HCT116 (cell line): ENCODE results near the gene CRYBG3. TPM values are rescaled to one million over a fixed set of nuclear protein-coding genes. Genes with fewer than 3 reads are reported as not detected.

ENCODE experiments used
- ATAC-seq: fragments of 200-7000 bp; cut with Tn5 transposase; 2 replicates; pipeline ENCODE4 v1.9.1; 2020; ENCODE audit warnings: mild to moderate bottlenecking, moderate library complexity
- BruUV-seq: library from RNA; stranded (reverse); fragments of 400-500 nt; replicated peaks from 2 replicates; lab custom pipeline; 2021; lab: Mats Ljungman, UMichigan
- CTCF ChIA-PET: fragments of 300-600 bp; sonication (Branson Sonifier 250); formaldehyde crosslinking; loops from one replicate; lab custom pipeline; 2021; ENCODE audit warnings: antibody characterized with exemption; lab: Charles Lee
- POLR2A ChIA-PET: fragments of 300-600, 350-600 bp; sonication (Branson Sonifier 250); formaldehyde crosslinking; loops from one replicate; lab custom pipeline; 2021; ENCODE audit warnings: antibody characterized with exemption; lab: Charles Lee
- RAD21 ChIA-PET, 2 experiments: fragments of 300-600 bp; sonication (Branson Sonifier 250); formaldehyde crosslinking; loops; one replicate each; lab custom pipeline; 2023; ENCODE audit warnings: low total read pairs in 2 of 2; ENCODE audit not compliant: uncharacterized antibody in 2 of 2, unreplicated experiment in 2 of 2, low non-redundant PET in 1 of 2; lab: Charles Lee
- DNase-seq: peaks from one replicate; pipeline ENCODE4 v3.0.0-alpha.2; 2010; ENCODE audit warnings: low read depth, low spot score
- H2AFZ ChIP-seq: fragments of 200-600 bp; shearing (Covaris generic), sonication (generic); 2 replicates; pipeline ENCODE4 v1.6.1; 2017; ENCODE audit warnings: low read depth, mixed run types, mixed read lengths, antibody characterized with exemption, low read length; ENCODE audit not compliant: poor library complexity, severe bottlenecking
- H3K27ac ChIP-seq: 2 replicates; pipeline ENCODE4 v1.5.1; 2012; ENCODE audit warnings: low read depth, low read length
- H3K27me3 ChIP-seq: fragments of 200-600 bp; sonication (generic); 2 replicates; pipeline ENCODE4 v1.6.1; 2016; ENCODE audit warnings: mixed run types, low read length, mixed read lengths; ENCODE audit not compliant: insufficient read depth
- H3K36me3 ChIP-seq, 2 experiments: fragments of 200-500 bp in 1 of 2; fragments of 200-600 bp in 1 of 2; sonication (Bioruptor generic) in 1 of 2; sonication (generic) in 1 of 2; 2 replicates each; pipeline versions ENCODE4 v1.5.1 to v1.6.1; 2014 to 2016; ENCODE audit warnings: low read length in 2 of 2, inconsistent platforms in 1 of 2, mixed read lengths in 1 of 2, mixed run types in 1 of 2; ENCODE audit not compliant: insufficient read depth in 2 of 2, control insufficient read depth in 1 of 2
- H3K4me1 ChIP-seq, 2 experiments: fragments of 200-600 bp in 1 of 2; sonication (generic) in 1 of 2; 2 replicates each; pipeline versions ENCODE4 v1.5.1 to v1.6.1; 2012 to 2017; ENCODE audit warnings: low read length in 2 of 2, inconsistent platforms in 1 of 2, mild to moderate bottlenecking in 1 of 2, mixed read lengths in 1 of 2, mixed run types in 1 of 2, moderate library complexity in 1 of 2; ENCODE audit not compliant: insufficient read depth in 2 of 2, control insufficient read depth in 1 of 2
- H3K4me2 ChIP-seq: fragments of 200-600 bp; sonication (generic); 2 replicates; pipeline ENCODE4 v1.6.1; 2017; ENCODE audit warnings: mixed run types, low read length, mixed read lengths
- H3K4me3 ChIP-seq, 2 experiments: fragments of 200-600 bp in 1 of 2; sonication (generic) in 1 of 2; replicated peaks in 1 of 2; 2 replicates each; pipeline ENCODE4 v1.5.1; 2011 to 2016; ENCODE audit warnings: low read length in 2 of 2, control low read depth in 1 of 2, low read depth in 1 of 2, mild to moderate bottlenecking in 1 of 2, mixed read lengths in 1 of 2, mixed run types in 1 of 2
- H3K79me2 ChIP-seq: fragments of 200-600 bp; sonication (generic); 2 replicates; pipeline ENCODE4 v1.6.1; 2017; ENCODE audit warnings: mild to moderate bottlenecking, mixed run types, low read length, moderate library complexity, mixed read lengths; ENCODE audit not compliant: insufficient read depth
- H3K9ac ChIP-seq: fragments of 200-600 bp; sonication (generic); 2 replicates; pipeline ENCODE4 v1.6.1; 2016; ENCODE audit warnings: low read length, mixed read lengths
- H3K9me2 ChIP-seq: fragments of 200-600 bp; sonication (generic), shearing (Covaris generic); 2 replicates; pipeline ENCODE4 v1.6.1; 2017; ENCODE audit warnings: mixed run types, mild to moderate bottlenecking, moderate library complexity; ENCODE audit not compliant: insufficient read depth
- H3K9me3 ChIP-seq, 2 experiments: fragments of 200-500 bp in 1 of 2; fragments of 200-600 bp in 1 of 2; sonication (Bioruptor generic) in 1 of 2; sonication (generic) in 1 of 2; 2 replicates each; pipeline ENCODE4 v1.6.1; 2014 to 2017; ENCODE audit warnings: low read length in 2 of 2, mixed read lengths in 2 of 2, inconsistent platforms in 1 of 2, low read depth in 1 of 2, mild to moderate bottlenecking in 1 of 2, mixed run types in 1 of 2, moderate library complexity in 1 of 2; ENCODE audit not compliant: control insufficient read depth in 1 of 2, insufficient read depth in 1 of 2
- H4K20me1 ChIP-seq: fragments of 200-600 bp; sonication (generic), shearing (Covaris generic); 2 replicates; pipeline ENCODE4 v1.6.1; 2017; ENCODE audit warnings: mixed run types, mild to moderate bottlenecking, moderate library complexity; ENCODE audit not compliant: insufficient read depth
- CBX3 ChIP-seq: IDR thresholded peaks from 2 replicates; pipeline ENCODE4 v1.6.1; 2012; ENCODE audit warnings: low read depth
- CEBPB ChIP-seq: IDR thresholded peaks from 2 replicates; pipeline ENCODE4 v1.6.1; 2012; ENCODE audit warnings: low read depth
- EGR1 ChIP-seq: IDR thresholded peaks from 2 replicates; pipeline ENCODE4 v1.6.1; 2012; ENCODE audit warnings: low read depth
- ELF1 ChIP-seq: IDR thresholded peaks from 2 replicates; pipeline ENCODE4 v1.6.1; 2012; ENCODE audit warnings: low read depth, borderline replicate concordance
- EZH2 ChIP-seq: fragments of 200-600 bp; sonication (generic); IDR thresholded peaks from 2 replicates; pipeline ENCODE4 v1.6.1; 2017; ENCODE audit warnings: antibody characterized with exemption, mixed run types
- POLR2A ChIP-seq: IDR thresholded peaks from 2 replicates; pipeline ENCODE4 v1.7.0; 2011; ENCODE audit warnings: borderline replicate concordance; ENCODE audit not compliant: insufficient read depth, insufficient read length; ENCODE audit errors: extremely low read depth
- POLR2AphosphoS5 ChIP-seq: IDR thresholded peaks from 2 replicates; pipeline ENCODE4 v1.6.1; 2011; ENCODE audit warnings: mild to moderate bottlenecking, low read depth, low read length, moderate library complexity
- RAD21 ChIP-seq: IDR thresholded peaks from 2 replicates; pipeline ENCODE4 v1.6.1; 2012; ENCODE audit warnings: low read depth, mild to moderate bottlenecking
- SRF ChIP-seq: IDR thresholded peaks from 2 replicates; pipeline ENCODE4 v1.6.1; 2012; ENCODE audit warnings: low read depth
- TCF7L2 ChIP-seq: IDR thresholded peaks from 2 replicates; pipeline ENCODE4 v1.7.0; 2011; ENCODE audit warnings: borderline replicate concordance, inconsistent platforms; ENCODE audit not compliant: insufficient read depth, insufficient read length; ENCODE audit errors: extremely low read depth
- YY1 ChIP-seq: IDR thresholded peaks from 2 replicates; pipeline ENCODE4 v1.6.1; 2011; ENCODE audit warnings: low read length, low read depth, moderate library complexity, mild to moderate bottlenecking; ENCODE audit not compliant: insufficient replicate concordance; ENCODE audit errors: extremely low read depth
- ZNF274 ChIP-seq: fragments of 200-500 bp; sonication (Bioruptor generic); IDR thresholded peaks from 2 replicates; pipeline ENCODE4 v1.6.1; 2014; ENCODE audit warnings: mild to moderate bottlenecking, low read depth, low read length, inconsistent platforms
- intact Hi-C: fragments of 100-400 bp; cut with micrococcal nuclease; formaldehyde crosslinking; loops from 2 replicates; pipeline ENCODE4 v1.10.0; 2022
- total RNA-seq: library from RNA; stranded (reverse); gene quantifications from one replicate; pipeline ENCODE4 v1.2.1, GENCODE V29; 2021; ENCODE audit not compliant: unreplicated experiment
- TF ChIP-seq, protein P1 (sequence below), 3 experiments: fragments of 200-600 bp in 1 of 3; sonication (generic) in 1 of 3; IDR thresholded peaks in 2 of 3; conservative IDR thresholded peaks in 1 of 3; 2 replicates each; pipeline ENCODE4 v1.5.1; 2012 to 2017; ENCODE audit warnings: low read depth in 2 of 3, low read length in 2 of 3, antibody characterized with exemption in 1 of 3, borderline replicate concordance in 1 of 3, control low read depth in 1 of 3, mild to moderate bottlenecking in 1 of 3, mixed read lengths in 1 of 3, mixed run types in 1 of 3, moderate library complexity in 1 of 3; ENCODE audit not compliant: insufficient read depth in 1 of 3
- TF ChIP-seq, protein P2 (sequence below): IDR thresholded peaks from 2 replicates; pipeline ENCODE4 v1.6.1; 2012; ENCODE audit warnings: low read depth
- TF ChIP-seq, protein P3 (sequence below): IDR thresholded peaks from 2 replicates; pipeline ENCODE4 v1.6.1; 2011; ENCODE audit warnings: mild to moderate bottlenecking, low read length, moderate library complexity; ENCODE audit not compliant: insufficient replicate concordance; ENCODE audit errors: extremely low read depth

The CRYBG3 gene
- total RNA-seq, 1 experiment from 2014 or later: 7.5 TPM

DNA sequence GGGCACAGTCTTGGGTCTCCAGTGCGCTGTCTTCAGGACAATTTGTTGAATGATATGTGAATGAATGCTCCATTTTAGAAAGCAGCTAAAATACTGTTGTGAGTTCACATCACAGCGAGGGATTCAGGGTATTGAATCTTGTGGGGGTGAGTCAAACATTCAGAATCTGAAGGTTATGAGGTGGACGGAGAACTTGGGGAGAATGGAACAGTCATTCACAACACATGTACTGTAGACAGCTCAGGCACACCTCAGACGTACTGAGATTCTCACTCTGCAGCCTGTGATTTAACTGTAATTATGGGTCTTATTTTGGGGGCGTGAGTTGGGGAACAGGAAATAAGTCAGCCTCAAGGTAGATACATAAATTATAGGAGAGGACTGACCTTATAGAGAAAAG lies 13.9 kb downstream of the CRYBG3 start:
- no peaks in the 10 kb centered on the region for H4K20me1 ChIP-seq
- POLR2A ChIA-PET: no interaction called here
- no peak overlapping the region for H3K4me3 ChIP-seq
- H3K9ac ChIP-seq: no peak overlapping the region
- H2AFZ ChIP-seq: no peak overlapping the region
- H3K79me2 ChIP-seq: peaks cover under 1% of the 10 kb centered on the region; the same call in 1 of the 2 replicates
- DNase-seq (no peak), ATAC-seq (no peak)
- no peaks in the 10 kb centered on the region for H3K9me3 ChIP-seq
- no peaks in the 10 kb centered on the region for H3K4me1 ChIP-seq
- no peaks in the 10 kb centered on the region for H3K27me3 ChIP-seq
- no peak overlapping the region for H3K27ac ChIP-seq
- intact Hi-C loops: loop anchor here (10.0 kb wide), 1 partner anchor 59 kb away; no protein-coding TSS in a partner anchor
- H3K9me2 ChIP-seq: no peaks in the 10 kb centered on the region
- no TSS peak for BruUV-seq
- H3K36me3 ChIP-seq: no peaks in the 10 kb centered on the region
- RAD21 ChIA-PET: no interaction called here
- CTCF ChIA-PET: no interaction called here
- TF ChIP-seq CEBPB (no peak), EZH2 (no peak), SRF (no peak), RAD21 (no peak), YY1 (no peak), POLR2A (no peak), EGR1 (no peak), ELF1 (no peak), ZNF274 (no peak), CBX3 (no peak), TCF7L2 (no peak), POLR2AphosphoS5 (no peak)
- TF ChIP-seq, protein P1, sequence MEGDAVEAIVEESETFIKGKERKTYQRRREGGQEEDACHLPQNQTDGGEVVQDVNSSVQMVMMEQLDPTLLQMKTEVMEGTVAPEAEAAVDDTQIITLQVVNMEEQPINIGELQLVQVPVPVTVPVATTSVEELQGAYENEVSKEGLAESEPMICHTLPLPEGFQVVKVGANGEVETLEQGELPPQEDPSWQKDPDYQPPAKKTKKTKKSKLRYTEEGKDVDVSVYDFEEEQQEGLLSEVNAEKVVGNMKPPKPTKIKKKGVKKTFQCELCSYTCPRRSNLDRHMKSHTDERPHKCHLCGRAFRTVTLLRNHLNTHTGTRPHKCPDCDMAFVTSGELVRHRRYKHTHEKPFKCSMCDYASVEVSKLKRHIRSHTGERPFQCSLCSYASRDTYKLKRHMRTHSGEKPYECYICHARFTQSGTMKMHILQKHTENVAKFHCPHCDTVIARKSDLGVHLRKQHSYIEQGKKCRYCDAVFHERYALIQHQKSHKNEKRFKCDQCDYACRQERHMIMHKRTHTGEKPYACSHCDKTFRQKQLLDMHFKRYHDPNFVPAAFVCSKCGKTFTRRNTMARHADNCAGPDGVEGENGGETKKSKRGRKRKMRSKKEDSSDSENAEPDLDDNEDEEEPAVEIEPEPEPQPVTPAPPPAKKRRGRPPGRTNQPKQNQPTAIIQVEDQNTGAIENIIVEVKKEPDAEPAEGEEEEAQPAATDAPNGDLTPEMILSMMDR (IDR thresholded peaks at IDR 0.05 in 2 of 3, conservative IDR thresholded peaks at IDR 0.05 in 1 of 3; ENCODE audit: borderline replicate concordance in 1 of 3, insufficient read depth in 1 of 3, low read depth in 2 of 3, low read length in 2 of 3): no peak
- TF ChIP-seq, protein P2, sequence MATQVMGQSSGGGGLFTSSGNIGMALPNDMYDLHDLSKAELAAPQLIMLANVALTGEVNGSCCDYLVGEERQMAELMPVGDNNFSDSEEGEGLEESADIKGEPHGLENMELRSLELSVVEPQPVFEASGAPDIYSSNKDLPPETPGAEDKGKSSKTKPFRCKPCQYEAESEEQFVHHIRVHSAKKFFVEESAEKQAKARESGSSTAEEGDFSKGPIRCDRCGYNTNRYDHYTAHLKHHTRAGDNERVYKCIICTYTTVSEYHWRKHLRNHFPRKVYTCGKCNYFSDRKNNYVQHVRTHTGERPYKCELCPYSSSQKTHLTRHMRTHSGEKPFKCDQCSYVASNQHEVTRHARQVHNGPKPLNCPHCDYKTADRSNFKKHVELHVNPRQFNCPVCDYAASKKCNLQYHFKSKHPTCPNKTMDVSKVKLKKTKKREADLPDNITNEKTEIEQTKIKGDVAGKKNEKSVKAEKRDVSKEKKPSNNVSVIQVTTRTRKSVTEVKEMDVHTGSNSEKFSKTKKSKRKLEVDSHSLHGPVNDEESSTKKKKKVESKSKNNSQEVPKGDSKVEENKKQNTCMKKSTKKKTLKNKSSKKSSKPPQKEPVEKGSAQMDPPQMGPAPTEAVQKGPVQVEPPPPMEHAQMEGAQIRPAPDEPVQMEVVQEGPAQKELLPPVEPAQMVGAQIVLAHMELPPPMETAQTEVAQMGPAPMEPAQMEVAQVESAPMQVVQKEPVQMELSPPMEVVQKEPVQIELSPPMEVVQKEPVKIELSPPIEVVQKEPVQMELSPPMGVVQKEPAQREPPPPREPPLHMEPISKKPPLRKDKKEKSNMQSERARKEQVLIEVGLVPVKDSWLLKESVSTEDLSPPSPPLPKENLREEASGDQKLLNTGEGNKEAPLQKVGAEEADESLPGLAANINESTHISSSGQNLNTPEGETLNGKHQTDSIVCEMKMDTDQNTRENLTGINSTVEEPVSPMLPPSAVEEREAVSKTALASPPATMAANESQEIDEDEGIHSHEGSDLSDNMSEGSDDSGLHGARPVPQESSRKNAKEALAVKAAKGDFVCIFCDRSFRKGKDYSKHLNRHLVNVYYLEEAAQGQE: no peak
- TF ChIP-seq, protein P3, sequence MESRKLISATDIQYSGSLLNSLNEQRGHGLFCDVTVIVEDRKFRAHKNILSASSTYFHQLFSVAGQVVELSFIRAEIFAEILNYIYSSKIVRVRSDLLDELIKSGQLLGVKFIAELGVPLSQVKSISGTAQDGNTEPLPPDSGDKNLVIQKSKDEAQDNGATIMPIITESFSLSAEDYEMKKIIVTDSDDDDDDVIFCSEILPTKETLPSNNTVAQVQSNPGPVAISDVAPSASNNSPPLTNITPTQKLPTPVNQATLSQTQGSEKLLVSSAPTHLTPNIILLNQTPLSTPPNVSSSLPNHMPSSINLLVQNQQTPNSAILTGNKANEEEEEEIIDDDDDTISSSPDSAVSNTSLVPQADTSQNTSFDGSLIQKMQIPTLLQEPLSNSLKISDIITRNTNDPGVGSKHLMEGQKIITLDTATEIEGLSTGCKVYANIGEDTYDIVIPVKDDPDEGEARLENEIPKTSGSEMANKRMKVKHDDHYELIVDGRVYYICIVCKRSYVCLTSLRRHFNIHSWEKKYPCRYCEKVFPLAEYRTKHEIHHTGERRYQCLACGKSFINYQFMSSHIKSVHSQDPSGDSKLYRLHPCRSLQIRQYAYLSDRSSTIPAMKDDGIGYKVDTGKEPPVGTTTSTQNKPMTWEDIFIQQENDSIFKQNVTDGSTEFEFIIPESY: no peak
- H3K4me2 ChIP-seq: no peak overlapping the region
